HEK293 (cell line): ENCODE data around the gene ZNF618.

Experiments
- CTCF ChIA-PET: fragments of 350-600 bp; formaldehyde crosslinking; extraction: SDS; loops from one replicate; lab custom pipeline; 2021; ENCODE audit warnings: antibody characterized with exemption; lab: Yijun Ruan, JAX
- POLR2A ChIA-PET: fragments of 300-600 bp; formaldehyde crosslinking; extraction: SDS; loops from one replicate; lab custom pipeline; 2020; ENCODE audit warnings: antibody characterized with exemption, inconsistent platforms; lab: Yijun Ruan, JAX
- H3K27ac ChIP-seq: fragments of 200-500 bp; sonication (Bioruptor generic); 2 replicates; pipeline ENCODE4 v1.5.1; 2014; ENCODE audit warnings: low read depth, low read length, control low read depth, inconsistent platforms; ENCODE audit errors: extremely low read depth
- H3K36me3 ChIP-seq, 2 experiments: fragments of 200-500 bp in 1 of 2; sonication (Bioruptor generic) in 1 of 2; 1 replicate in 1 of 2; 2 replicates in 1 of 2; pipeline ENCODE4 v1.5.1; 2014 to 2017; ENCODE audit warnings: inconsistent platforms in 2 of 2, low read length in 2 of 2; ENCODE audit not compliant: control insufficient read depth in 2 of 2, insufficient read depth in 1 of 2
- H3K4me1 ChIP-seq: fragments of 200-500 bp; sonication (Bioruptor generic); 2 replicates; pipeline ENCODE4 v1.5.1; 2014; ENCODE audit warnings: mild to moderate bottlenecking, low read length, inconsistent platforms; ENCODE audit not compliant: control insufficient read depth, insufficient read depth
- H3K4me3 ChIP-seq: 2 replicates; pipeline ENCODE4 v1.5.1; 2011; ENCODE audit warnings: low read depth, mild to moderate bottlenecking, control low read depth, low read length, moderate library complexity
- H3K9me3 ChIP-seq: fragments of 200-500 bp; sonication (Bioruptor generic); 2 replicates; pipeline ENCODE4 v1.5.1; 2014; ENCODE audit warnings: low read depth, low read length, inconsistent platforms; ENCODE audit not compliant: control insufficient read depth, insufficient read depth
- EGR2 ChIP-seq: fragments of 450-650 bp; formaldehyde crosslinking; IDR thresholded peaks from 2 replicates; pipeline ENCODE4 v1.5.1; 2016; ENCODE audit warnings: low read depth, missing biosample characterization, missing genetic modification characterization
- HOXD13 ChIP-seq: sonication (generic); formaldehyde crosslinking; IDR thresholded peaks from 2 replicates; pipeline ENCODE4 v1.8.0; 2022; ENCODE audit warnings: missing genetic modification reagents, borderline replicate concordance
- KLF10 ChIP-seq: fragments of 450-650 bp; IDR thresholded peaks from 2 replicates; pipeline ENCODE4 v1.5.1; 2018; ENCODE audit warnings: missing biosample characterization, mild to moderate bottlenecking, missing genetic modification characterization
- PATZ1 ChIP-seq: fragments of 450-650 bp; formaldehyde crosslinking; IDR thresholded peaks from 2 replicates; pipeline ENCODE4 v1.5.1; 2016; ENCODE audit warnings: missing biosample characterization, missing genetic modification characterization
- SP2 ChIP-seq: fragments of 450-650 bp; formaldehyde crosslinking; IDR thresholded peaks from 2 replicates; pipeline ENCODE4 v1.5.1; 2016; ENCODE audit warnings: missing biosample characterization, missing genetic modification characterization
- WT1 ChIP-seq: fragments of 450-650 bp; formaldehyde crosslinking; IDR thresholded peaks from 2 replicates; pipeline ENCODE4 v1.5.1; 2016; ENCODE audit warnings: missing biosample characterization, missing genetic modification characterization
- ZBTB1 ChIP-seq: fragments of 450-650 bp; formaldehyde crosslinking; IDR thresholded peaks from 2 replicates; pipeline ENCODE4 v1.5.1; 2016; ENCODE audit warnings: missing biosample characterization, missing genetic modification characterization
- ZFP37 ChIP-seq: fragments of 450-650 bp; formaldehyde crosslinking; IDR thresholded peaks from 2 replicates; pipeline ENCODE4 v1.5.1; 2016; ENCODE audit warnings: missing biosample characterization, missing genetic modification characterization
- ZNF175 ChIP-seq: fragments of 450-650 bp; formaldehyde crosslinking; IDR thresholded peaks from 2 replicates; pipeline ENCODE4 v1.5.1; 2016; ENCODE audit warnings: missing biosample characterization, missing genetic modification characterization
- ZNF19 ChIP-seq: fragments of 450-650 bp; formaldehyde crosslinking; IDR thresholded peaks from 2 replicates; pipeline ENCODE4; 2016; ENCODE audit warnings: missing biosample characterization, missing genetic modification characterization, low read depth
- ZNF404 ChIP-seq: fragments of 450-650 bp; formaldehyde crosslinking; IDR thresholded peaks from 2 replicates; pipeline ENCODE4 v1.5.1; 2017; ENCODE audit warnings: missing biosample characterization, missing genetic modification characterization
- ZNF501 ChIP-seq: fragments of 450-650 bp; formaldehyde crosslinking; IDR thresholded peaks from 2 replicates; pipeline ENCODE4 v1.5.1; 2016; ENCODE audit warnings: missing biosample characterization, missing genetic modification characterization
- ZNF555 ChIP-seq: fragments of 450-650 bp; formaldehyde crosslinking; conservative IDR thresholded peaks from 2 replicates; pipeline ENCODE4 v1.5.1; 2017; ENCODE audit warnings: missing biosample characterization, mild to moderate bottlenecking, missing genetic modification characterization, inconsistent platforms
- ZNF558 ChIP-seq: fragments of 450-650 bp; formaldehyde crosslinking; IDR thresholded peaks from 2 replicates; pipeline ENCODE4 v1.5.1; 2016; ENCODE audit warnings: missing biosample characterization, missing genetic modification characterization
- ZNF585B ChIP-seq: fragments of 450-650 bp; formaldehyde crosslinking; IDR thresholded peaks from 2 replicates; pipeline ENCODE4 v1.5.1; 2016; ENCODE audit warnings: missing biosample characterization, missing genetic modification characterization
- ZNF600 ChIP-seq: fragments of 450-650 bp; formaldehyde crosslinking; IDR thresholded peaks from 2 replicates; pipeline ENCODE4 v1.5.1; 2016; ENCODE audit warnings: missing biosample characterization, missing genetic modification characterization
- ZNF626 ChIP-seq: fragments of 450-650 bp; sonication (Bioruptor Pico); formaldehyde crosslinking; IDR thresholded peaks from 2 replicates; pipeline ENCODE4 v1.5.1; 2018; ENCODE audit warnings: missing biosample characterization, missing genetic modification characterization, inconsistent platforms
- ZNF792 ChIP-seq: fragments of 450-650 bp; formaldehyde crosslinking; IDR thresholded peaks from 2 replicates; pipeline ENCODE4 v1.5.1; 2016; ENCODE audit warnings: missing biosample characterization, missing genetic modification characterization
- ZNF843 ChIP-seq: fragments of 450-650 bp; formaldehyde crosslinking; IDR thresholded peaks from 2 replicates; pipeline ENCODE4 v1.5.1; 2016; ENCODE audit warnings: missing biosample characterization, missing genetic modification characterization
- ZSCAN5A ChIP-seq: fragments of 450-650 bp; formaldehyde crosslinking; IDR thresholded peaks from 2 replicates; pipeline ENCODE4 v1.5.1; 2016; ENCODE audit warnings: missing biosample characterization, missing genetic modification characterization
- TF ChIP-seq, protein P1 (sequence below): fragments of 450-650 bp; IDR thresholded peaks from 2 replicates; pipeline ENCODE4 v1.5.1; 2018; ENCODE audit warnings: missing biosample characterization, mild to moderate bottlenecking, missing genetic modification characterization
- TF ChIP-seq, protein P2 (sequence below): fragments of 450-650 bp; IDR thresholded peaks from 2 replicates; pipeline ENCODE4 v1.5.1; 2018; ENCODE audit warnings: missing biosample characterization, missing genetic modification characterization

The ZNF618 gene

GRCh38 chr9:114014044-114014443 lies 137.9 kb downstream of the ZNF618 start:
- CTCF ChIA-PET = interaction anchor here (1.3 kb wide), 1 partner anchor 206 kb away, joined by 5 read pairs; no protein-coding TSS in a partner anchor
- POLR2A ChIA-PET = no interaction called here
- TF ChIP-seq ZNF843 (no peak), EGR2 (tag by site-specific recombination) (no peak), ZNF19 (no peak), ZNF175 (no peak), ZNF501 (tag by site-specific recombination) (no peak), PATZ1 (tag by site-specific recombination) (no peak), ZBTB1 (no peak), ZNF600 (no peak), ZNF626 (tag by site-specific recombination) (no peak)
- TF ChIP-seq, protein P1, sequence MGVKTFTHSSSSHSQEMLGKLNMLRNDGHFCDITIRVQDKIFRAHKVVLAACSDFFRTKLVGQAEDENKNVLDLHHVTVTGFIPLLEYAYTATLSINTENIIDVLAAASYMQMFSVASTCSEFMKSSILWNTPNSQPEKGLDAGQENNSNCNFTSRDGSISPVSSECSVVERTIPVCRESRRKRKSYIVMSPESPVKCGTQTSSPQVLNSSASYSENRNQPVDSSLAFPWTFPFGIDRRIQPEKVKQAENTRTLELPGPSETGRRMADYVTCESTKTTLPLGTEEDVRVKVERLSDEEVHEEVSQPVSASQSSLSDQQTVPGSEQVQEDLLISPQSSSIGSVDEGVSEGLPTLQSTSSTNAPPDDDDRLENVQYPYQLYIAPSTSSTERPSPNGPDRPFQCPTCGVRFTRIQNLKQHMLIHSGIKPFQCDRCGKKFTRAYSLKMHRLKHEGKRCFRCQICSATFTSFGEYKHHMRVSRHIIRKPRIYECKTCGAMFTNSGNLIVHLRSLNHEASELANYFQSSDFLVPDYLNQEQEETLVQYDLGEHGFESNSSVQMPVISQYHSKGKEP (tag by site-specific recombination) = no peak
- Histone ChIP-seq H3K27ac (no peak overlapping the region), H3K4me3 (no peak overlapping the region), H3K9me3 (no peaks in the 10 kb centered on the region), H3K4me1 (no peaks in the 10 kb centered on the region), H3K36me3 (peaks cover 0 to 29% of the 10 kb centered on the region in 2 experiments; a peak in 1 of 3 replicates)

DNA sequence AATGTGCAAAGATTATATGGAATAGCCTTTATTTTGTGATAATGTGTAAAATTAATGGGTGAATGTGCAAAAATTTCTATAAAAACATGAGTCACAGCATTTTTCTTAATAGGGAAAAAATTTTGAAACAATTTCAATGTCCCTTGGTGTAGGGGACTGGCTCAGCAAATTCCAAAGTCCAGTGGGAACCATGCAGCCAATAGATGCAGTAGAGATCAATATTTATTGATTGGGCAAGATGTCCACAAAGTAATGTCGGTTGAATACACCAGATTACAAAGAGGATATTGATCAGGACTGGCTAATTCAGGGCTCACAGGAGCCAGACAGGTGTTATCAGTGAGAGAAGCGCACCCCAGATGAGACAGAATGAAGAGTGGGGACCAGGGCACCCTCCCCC lies 139.5 kb downstream of the ZNF618 start:
- ChIA-PET POLR2A (no interaction called here), CTCF (no interaction called here)
- Histone ChIP-seq H3K4me1 (no peaks in the 10 kb centered on the region), H3K27ac (no peak overlapping the region), H3K36me3 (peaks cover 0 to 32% of the 10 kb centered on the region in 2 experiments; a peak in 1 of 3 replicates), H3K4me3 (no peak overlapping the region), H3K9me3 (no peaks in the 10 kb centered on the region)
- TF ChIP-seq ZNF792 (tag by site-specific recombination) (no peak), HOXD13 (CRISPR knock-in tag) (no peak), WT1 (tag by site-specific recombination) (no peak), SP2 (tag by site-specific recombination) (no peak), ZNF585B (tag by site-specific recombination) (no peak), ZFP37 (tag by site-specific recombination) (no peak), ZNF404 (tag by site-specific recombination) (no peak), PATZ1 (tag by site-specific recombination) (no peak), ZNF558 (no peak), KLF10 (tag by site-specific recombination) (no peak), ZNF555 (no peak), ZSCAN5A (tag by site-specific recombination) (no peak)
- TF ChIP-seq, protein P2, sequence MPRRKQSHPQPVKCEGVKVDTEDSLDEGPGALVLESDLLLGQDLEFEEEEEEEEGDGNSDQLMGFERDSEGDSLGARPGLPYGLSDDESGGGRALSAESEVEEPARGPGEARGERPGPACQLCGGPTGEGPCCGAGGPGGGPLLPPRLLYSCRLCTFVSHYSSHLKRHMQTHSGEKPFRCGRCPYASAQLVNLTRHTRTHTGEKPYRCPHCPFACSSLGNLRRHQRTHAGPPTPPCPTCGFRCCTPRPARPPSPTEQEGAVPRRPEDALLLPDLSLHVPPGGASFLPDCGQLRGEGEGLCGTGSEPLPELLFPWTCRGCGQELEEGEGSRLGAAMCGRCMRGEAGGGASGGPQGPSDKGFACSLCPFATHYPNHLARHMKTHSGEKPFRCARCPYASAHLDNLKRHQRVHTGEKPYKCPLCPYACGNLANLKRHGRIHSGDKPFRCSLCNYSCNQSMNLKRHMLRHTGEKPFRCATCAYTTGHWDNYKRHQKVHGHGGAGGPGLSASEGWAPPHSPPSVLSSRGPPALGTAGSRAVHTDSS (tag by site-specific recombination) = no peak
